ENCODE measurements around the gene LPIN1.
"Not testable (repeated sequence)": the region's sequence is repeated elsewhere in the genome, so short reads cannot be mapped to it uniquely, and the experiment has no call there.

The LPIN1 gene

GRCh38 chr2:11814979-11815510, 68.6 kb downstream of the LPIN1 start:
- DNase-seq, result no peak

DNA sequence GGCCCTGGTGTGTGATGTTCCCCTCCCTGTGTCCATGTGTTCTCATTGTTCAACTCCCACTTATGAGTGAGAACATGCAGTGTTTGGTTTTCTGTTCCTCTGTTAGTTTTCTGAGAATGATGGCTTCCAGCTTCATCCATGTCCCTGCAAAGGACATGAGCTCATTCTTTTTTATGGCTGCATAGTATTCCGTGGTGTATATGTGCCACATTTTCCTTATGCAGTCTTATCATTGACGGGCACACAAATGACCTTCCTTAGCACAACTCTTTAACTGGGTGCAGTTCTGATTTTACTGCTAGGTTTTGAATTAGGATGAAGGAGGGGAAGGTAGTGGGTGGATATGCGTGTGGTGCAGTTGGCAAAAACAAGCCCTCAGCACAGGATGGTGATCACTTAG, 70.5 kb downstream of the LPIN1 start:
- DNase-seq, result not testable (repeated sequence)

DNA sequence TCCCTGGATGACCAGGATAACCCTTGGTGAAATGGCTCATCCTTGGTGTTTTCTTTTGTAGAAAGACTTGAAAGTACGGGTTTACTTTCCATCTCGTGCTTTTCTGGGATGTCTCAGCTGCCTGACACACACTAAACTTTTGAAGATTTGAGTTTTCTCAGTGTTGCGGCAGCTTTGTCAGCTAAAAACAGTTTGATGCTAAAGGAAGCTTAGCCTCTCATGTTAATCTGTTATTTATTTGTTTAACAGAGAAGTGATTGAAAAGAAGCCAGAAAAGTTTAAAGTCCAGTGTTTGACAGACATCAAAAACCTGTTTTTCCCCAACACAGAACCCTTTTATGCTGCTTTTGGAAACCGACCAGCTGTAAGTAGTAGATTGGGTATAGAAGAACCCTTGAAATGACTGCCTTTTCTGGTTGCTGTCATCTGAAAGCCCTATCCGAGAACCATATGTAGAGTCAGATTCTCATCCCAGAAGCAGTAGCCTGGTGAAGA, 72.8 kb downstream of the LPIN1 start:
- DNase-seq, result no peak

- DNase-seq, result no peak
Observed at GRCh38 chr2:11820650-11821049, 74.2 kb downstream of the LPIN1 start.

DNA sequence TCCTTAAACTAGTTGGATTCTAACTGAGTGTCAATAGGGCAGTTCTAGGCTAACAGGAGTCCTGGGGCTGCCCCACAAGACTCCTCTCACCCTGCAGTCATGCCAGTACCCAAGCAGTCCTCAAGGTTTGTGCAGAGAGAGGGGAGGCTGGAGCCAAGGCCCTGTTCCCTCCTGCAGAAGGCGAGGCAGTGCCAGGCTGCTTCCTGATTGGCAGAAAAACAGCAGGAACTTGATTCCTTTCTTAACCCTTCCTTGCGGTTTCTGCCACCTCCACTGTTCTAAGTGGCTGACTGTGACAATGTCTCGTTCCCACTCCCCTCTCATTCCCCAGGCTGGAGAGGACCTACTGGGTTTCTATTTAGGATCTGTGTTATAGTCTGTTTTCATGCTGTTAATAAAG, 75.3 kb downstream of the LPIN1 start:
- no peak for DNase-seq

DNA sequence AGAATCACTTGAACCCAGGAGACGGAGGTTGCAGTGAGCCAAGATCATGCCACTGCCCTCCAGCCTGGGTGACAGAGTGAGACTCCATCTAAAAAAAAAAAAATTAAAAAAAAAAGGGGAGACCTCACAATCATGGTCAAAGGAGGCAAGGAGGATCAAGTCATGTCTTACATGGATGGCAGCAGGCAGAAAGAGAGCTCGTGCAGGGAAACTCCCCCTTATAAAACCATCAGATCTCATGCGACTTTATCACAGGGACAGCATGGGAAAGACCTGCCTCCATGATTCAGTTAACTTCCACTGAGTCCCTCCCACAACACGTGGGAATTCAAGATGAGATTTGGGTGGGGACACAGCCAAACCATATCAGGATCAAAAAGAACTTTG, 75.9 kb downstream of the LPIN1 start:
- not testable (repeated sequence) for DNase-seq

DNA sequence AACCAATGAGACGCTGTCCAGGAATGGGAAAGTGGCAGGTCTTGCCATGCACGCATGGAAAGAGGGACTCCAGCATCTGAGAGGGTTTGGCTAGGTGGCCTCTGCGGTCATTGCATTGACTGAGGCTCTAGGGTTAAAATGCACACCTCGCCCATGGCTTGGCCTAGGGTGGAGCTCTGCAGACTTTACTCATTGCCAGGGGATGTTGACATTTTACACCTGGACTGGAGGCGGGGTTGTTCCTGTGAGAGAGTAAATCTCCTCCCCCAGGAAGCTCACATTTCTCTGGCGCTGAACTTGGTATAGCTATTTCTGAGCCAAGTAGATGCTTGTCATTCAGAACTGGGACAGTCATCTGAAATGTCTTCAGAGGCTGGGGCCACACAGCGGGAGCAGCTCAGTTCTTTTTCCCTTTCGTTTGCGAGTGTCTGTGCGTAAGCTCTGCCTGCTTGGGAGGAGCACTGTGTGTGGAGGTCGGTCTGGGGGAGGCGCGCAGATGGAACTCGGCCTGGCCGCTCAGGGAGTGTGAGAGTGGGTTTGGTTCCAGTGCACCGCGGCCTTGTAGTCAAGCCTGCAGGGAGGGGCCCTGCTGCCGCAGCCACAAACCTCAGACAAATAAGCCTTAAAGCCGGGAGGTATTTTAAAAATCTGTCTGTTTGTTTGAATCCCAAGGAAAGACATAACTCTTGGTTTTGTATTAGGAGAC, 76.5 kb downstream of the LPIN1 start:
- no peak for DNase-seq

DNA sequence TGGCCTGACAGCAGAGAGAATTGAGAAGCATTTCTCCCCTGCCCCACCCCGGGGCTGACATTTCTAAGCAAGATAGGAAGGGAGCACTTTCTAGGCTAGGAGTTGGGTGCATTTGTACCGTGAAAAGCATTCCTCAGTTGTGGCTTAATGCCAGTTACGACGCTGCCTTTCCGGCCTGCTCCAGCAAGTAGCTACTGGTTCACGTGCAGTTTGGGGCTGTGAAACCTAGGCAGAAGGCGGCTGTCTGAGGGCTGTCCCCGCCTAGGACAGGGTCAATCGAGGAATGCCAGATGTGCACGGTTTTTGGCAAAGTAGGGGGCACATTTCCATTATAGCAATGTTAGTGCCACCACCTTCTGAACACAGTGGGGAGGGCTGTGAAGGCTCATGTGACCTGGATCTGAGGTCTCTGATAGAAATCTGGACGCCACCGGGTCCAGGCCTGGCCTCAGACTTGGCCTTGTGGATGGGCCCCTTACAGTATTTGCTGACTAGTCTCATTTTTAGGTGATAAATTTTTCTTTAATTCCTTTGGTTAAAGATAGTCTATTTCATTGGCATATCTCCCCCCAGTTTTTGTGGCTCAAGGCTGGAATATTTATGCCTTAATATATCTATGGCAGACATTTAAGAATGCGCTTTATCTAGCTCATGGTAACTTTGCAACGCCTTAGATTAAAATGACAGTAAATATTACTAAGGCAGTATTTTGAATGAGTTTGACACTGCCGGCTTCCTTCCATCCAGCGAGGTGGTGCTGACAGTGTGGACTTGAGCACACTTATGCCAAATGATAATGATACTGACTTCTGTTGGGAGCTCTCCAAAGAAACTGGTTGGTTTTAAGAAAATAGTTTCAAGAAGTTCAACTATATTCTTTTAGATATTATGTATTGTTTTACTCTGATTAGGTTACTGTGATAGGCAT, 78.7 kb downstream of the LPIN1 start:
- DNase-seq, result no peak

- DNase-seq, result peak; percentile 66
Observed at GRCh38 chr2:11827547-11827946, 81.1 kb downstream of the LPIN1 start.

DNA sequence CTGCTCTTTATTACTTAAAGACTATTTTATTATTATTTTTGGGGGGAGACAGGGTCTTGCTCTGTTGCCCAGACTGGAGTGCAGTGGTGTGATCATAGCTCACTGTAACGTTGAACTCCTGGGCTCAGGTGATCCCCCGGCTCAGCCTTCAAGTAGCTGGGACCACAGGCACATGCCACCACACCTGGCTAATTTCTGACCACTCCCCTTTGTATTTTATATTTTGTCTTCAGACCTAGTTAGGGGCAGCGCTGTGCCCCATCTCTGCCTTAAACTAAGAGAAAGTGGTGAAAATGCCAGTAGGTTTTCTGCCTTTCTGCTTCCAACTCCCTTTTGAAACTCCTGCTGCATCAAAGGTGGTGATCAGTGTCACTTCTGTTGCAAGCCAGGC, 82.5 kb downstream of the LPIN1 start:
- no peak for DNase-seq

DNA sequence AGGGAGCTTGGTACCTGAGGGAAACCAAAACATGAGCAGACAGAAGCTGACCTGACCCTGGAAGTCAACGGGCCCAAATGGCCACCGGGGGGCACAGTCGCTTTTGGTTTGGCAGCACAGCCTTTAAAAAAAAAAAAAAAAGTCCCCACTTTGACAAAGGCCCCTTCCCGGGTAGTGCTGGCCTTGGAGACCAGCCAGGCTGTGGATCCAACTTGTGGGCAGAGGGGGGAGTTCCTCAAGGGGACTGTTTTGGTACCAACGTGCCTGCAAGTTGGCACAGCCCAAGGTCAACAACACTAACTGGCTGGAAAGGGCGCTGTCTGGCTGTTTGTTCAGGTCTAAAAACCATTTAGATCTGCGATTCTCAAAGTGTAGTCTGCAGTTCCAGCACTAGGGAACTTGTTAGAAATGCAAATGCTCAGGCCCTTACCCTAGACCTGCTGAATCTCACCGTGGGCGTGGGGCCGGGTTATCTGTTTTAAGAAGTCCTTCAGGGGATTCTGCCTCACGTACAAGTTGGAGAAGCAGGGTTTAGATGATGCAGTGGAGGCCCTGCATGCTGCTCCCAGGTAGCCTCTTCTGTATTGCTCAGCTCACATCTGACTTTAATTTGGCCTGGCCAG, 83.0 kb downstream of the LPIN1 start:
- DNase-seq, result peak; percentile 70

DNA sequence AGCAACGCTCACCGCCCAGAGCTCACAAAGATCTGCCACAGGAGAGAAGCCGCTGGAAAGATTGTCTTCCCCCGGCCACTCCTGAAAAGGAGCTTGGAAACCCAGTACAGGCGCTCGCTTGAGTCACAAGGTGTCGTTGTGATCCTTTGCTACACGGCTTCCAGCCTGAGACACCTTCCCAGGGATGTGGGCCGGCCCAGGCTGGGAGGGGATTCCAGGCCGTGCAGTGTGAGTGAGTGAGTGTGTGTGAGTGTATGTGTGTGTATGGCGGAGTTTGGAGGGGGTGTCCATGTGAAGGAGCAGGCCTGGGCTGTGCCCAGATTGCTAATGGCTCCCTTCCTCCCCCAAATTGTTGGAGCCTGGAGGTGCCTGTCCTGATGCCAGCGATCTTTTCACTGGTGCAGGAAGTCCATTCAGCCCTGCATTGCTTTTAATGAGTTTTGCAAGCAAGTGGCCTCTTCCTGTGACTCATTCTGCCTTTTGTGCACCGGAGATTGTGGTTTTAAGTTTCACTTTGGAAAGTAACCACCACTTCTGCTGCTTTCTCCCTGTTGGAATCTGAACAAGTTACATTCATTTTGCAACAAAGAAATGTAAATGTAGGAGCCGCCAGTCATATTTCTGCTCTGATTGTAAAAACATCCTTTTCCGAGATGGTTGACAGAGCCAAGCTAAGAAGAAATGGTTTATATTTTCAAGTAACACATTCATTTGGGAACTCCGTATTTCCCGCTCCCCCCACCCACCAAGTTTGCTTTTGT, 83.7 kb downstream of the LPIN1 start:
- DNase-seq, result peak; percentile 92

GRCh38 chr2:11830708-11831301, 84.4 kb downstream of the LPIN1 start:
- DNase-seq, result no peak

DNA sequence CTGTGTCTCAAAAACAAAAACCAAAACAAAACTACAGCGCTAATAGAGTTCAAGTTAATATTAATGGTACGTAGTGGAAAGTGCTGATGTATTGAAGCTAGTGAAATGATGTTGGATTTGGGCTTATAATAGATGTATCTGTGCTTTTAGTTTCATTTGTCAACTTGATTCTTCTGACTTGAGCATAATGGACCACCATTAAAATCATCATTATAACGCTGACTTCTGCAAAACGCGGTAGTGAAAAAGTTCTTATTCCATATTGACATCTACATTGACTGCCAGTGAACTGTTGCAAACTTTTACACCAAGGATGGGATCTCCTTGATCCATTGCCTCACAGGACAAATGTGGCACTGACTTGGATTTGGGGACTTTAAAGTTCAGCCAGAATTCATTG, 85.0 kb downstream of the LPIN1 start:
- DNase-seq, result no peak

- no peak for DNase-seq
Observed at GRCh38 chr2:11832531-11832930, 86.1 kb downstream of the LPIN1 start.

DNA sequence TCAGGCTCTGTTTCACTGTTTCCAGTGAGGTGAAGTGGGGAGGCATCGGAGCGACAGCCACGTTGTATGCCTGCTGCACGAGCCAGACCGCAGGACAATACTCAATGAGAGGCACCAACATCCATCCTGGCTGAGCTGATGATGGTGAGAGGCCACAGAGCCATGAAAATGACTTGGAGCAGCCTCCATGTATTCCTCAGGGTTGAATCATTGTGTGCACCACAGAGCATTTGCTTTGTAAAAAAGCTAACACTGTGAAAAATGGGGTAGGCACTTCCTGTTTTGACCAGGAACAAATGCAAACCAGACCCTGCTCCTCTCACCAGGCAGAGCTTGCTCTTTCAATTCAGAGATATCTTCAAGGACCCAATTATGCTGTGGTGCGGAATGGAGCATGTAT, 87.2 kb downstream of the LPIN1 start:
- no peak for DNase-seq

DNA sequence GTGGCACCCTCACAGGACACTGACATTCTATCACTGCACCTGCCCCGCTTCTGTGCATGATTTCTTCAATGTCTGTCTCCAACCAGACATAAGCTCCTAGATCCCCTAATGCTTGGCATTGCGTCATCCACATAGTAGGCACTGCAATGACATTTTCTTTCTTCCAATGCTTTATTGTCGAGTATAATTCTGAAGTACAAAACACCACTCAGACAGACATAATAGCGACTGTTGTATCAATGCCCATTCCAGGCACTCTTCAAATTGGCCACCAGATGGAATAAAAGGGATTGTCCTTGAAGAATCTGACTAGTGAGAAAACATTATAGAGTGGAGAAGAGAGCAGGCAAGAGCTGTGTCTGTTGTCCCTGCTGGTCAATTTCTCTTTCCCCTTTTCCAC, 89.0 kb downstream of the LPIN1 start:
- DNase-seq, result no peak

- no peak for DNase-seq
Observed at GRCh38 chr2:11836647-11837219, 90.3 kb downstream of the LPIN1 start.

DNA sequence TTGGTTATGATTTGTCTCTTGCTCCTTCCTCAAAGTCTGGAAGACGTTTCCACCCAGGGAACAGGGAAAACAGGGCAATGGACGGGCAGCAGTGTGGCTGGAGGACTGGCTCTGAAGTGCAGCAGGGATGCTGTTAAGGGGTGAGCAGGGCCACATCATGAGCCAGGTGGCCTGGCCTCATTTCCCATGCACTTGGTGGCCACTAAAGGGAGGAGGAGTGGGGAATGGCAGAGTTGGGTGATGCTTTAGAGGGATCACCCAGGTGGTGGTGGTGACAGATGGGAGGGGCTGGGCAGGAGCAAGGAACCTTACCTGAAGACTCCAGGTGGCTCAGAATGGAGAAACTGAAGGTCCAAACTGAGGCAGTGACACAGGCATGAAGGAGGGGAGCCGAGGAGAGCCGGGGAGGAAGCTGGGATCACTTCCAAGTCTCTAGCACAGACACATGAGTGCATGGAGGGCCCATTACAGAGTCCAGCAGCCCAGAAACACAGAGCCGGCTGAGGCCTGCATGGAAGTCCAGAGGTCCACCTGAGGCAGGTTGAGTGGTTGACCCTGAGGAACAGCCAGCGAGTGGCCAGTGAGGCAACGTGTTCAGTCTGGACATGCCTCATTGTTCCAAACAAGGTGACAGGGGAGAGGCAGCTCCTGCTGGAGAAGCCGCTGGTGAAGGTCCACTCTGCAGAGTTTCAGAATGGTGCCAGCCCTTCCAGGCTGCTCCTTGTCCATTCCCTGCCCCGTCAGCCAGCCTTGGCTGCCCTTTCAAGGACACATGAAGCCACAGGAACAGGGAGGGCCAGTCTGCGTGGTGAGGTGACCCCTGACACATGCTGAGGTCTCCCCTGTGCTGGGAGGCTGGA, 91.7 kb downstream of the LPIN1 start:
- DNase-seq, result no peak

DNA sequence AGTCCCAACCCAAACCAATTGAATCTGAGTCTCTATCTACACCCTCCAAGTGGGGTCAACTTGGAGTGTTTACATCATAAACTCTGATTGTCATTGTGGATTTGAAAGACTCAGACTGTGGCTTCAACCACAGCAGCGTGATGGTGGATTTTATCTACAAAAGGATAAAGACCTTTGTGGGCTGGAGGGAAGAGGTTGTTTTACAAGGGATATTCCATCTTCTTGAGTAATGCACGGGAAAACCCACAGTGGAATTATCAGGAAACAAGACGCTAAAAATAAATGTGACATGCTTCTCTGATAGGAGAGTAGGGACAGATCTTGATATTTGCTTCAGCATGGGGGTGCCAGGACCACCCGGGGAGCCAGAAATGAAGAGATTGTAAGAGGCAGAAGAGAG, 93.5 kb downstream of the LPIN1 start:
- DNase-seq, result no peak

DNA sequence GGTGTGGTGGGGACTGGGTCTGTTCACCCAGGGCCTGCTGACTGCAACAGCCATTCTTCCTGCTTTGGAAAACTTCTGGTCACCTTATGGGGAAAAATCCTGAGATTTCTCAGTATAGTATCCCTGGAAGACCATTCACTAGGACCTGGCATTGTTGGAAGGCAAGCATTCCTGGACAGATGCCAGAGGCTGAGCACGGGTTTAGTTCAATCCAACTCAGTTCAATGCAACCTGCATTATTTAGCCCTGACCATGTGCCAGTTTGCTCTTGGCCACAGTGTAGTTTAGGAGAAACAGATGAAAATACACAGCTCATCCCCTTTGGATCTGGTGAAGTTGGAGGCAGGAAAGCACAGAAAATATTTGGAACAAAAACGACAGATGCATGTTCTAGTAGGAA, 95.9 kb downstream of the LPIN1 start:
- no peak for DNase-seq

Measured in activated CD4-positive, alpha-beta T cell treated with anti-CD3 and anti-CD28 coated beads, Interleukin-2, Interleukin-6, amounts not matched to agents 100 ng/mL and 50 ng/mL, durations not matched to agents 16 hours and 8 hours (primary cell).